HG02938 (cell line): ENCODE data around the gene FAM229B.
A peak's percentile ranks its signal among the peaks of the same experiment; 100 is the strongest.
"Not testable (repeated sequence)": the region's sequence is repeated elsewhere in the genome, so short reads cannot be mapped to it uniquely, and the experiment has no call there.

ENCODE experiments used
- ATAC-seq: cut with Tn5 transposase; IDR thresholded peaks from one replicate; pipeline ENCODE4 v1.9.1; 2021; ENCODE audit warnings: mild to moderate bottlenecking, moderate library complexity; ENCODE audit not compliant: unreplicated experiment

The FAM229B gene

DNA sequence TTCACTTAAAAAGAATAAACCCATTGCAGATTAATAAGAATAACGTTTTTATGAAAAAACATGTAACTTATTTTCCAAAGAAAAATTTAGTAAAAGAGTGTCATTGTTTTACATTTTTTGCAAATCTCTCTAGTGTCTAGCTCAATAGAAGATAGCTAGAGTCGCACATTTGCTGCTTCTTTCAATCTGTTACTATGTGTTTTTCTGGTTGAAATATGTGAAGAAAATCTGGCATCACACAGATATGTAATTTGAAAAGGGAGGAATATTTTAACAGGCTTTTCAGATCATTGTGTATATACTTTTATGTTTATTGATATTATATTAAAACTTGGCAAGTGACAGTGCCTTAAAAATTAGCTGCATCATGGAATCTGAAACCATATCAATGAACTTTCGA, 24.4 kb upstream of the FAM229B start:
- ATAC-seq = no peak

GRCh38 chr6:112065426-112065986, 21.9 kb upstream of the FAM229B start:
- no peak for ATAC-seq

- no peak for ATAC-seq
Observed at GRCh38 chr6:112066606-112067005, 20.8 kb upstream of the FAM229B start.

GRCh38 chr6:112081569-112081968, 5.8 kb upstream of the FAM229B start:
- no peak for ATAC-seq

DNA sequence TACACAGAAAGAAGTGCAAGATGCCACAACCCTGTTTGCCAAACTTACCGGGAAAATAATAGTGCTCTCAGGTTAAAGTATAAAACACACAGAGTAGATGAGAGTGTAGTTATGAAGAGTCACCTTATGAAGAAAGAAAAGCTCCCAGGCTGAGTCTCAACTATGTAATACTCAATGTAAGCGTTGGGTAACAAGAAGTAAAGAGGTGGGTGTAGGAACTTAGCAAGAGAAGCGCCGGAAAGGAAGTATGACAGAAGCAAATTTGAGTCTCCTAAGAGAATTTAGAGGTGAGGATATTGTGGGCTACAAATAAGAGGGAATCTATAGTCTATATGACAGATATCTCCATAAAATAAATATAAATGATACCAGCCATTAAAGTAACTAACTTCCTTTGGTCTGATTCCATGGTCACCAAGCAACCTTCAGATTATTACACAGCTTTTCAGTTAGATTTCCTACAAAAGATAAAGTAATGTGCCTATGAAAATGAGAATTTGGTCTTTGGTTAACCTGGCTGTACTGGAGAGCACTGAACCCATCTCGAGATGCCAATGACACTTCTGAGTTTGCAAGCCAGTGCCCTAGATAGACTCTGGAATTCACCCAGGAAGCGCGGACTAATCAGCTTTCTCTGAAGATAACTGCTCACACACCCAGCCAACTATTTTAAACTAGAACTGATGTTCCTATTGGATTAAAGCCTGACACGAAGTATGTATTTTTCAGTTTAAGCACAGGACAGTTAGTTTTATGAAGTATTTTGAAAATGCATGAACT, 1.9 kb upstream of the FAM229B start:
- ATAC-seq = no peak

- ATAC-seq = peak; percentile 20
Observed at GRCh38 chr6:112086744-112087135, 651 bp upstream of the FAM229B start.

DNA sequence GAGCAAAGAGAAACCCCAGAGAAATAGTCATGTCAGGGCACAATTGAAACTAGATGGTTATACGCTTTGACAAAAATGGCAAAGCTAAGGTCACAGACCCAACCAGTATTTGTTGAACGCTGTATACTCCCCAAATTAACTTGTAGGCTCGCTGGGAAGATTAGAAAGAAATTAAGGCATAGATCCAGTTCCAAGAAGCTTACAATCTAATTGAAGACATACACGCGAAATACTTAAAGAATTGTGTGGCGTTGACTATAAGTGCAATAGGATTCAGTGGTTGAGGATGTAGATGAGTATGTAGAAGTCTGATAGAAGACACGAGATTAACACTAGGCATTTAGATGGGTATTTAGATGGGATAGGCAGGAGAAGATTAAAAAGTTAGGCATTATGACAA, 525 bp downstream of the FAM229B start:
- no peak for ATAC-seq

DNA sequence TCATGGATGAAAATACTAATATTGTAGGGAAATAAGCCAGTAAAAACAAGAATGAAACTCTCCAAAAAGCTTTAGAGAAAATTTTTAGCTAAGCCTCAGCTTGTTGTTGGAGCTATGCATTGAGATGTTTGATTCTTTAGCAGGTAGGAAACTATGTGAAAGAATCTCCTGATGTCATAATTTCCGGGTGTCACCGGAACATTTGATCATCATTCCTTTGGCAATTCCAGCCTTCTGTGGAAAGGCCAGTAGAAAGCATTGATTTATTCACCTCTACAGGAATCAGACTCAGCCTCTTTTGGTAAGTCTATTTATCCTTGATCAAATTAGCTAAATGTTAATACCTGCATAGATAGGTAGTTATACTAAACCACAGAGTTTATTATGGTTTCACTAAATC, 9.5 kb downstream of the FAM229B start:
- no peak for ATAC-seq

GRCh38 chr6:112100561-112100960, 13.2 kb downstream of the FAM229B start:
- no peak for ATAC-seq

GRCh38 chr6:112106026-112106425, 18.6 kb downstream of the FAM229B start:
- ATAC-seq = not testable (repeated sequence)

- no peak for ATAC-seq
Observed at GRCh38 chr6:112106562-112106961, 19.2 kb downstream of the FAM229B start.

DNA sequence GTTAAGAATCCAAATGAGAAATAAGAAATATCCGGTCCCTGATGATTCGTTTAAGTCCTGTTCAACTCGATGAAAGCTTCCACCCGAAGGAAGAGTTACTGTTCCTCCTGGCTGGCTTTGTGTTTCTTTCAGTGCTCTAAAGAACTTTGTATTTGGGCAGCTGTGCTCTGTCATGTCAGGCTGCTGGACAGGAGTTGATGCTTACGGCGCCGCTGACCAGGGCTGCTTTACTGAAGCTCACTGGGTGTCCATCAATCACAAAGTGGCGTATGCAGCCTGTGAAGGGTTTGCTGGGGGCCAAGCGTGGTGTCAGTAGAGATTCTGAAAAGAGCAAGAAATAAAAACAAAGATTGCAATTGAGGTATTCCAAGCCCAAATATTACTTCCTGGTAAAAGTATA, 21.9 kb downstream of the FAM229B start:
- no peak for ATAC-seq

DNA sequence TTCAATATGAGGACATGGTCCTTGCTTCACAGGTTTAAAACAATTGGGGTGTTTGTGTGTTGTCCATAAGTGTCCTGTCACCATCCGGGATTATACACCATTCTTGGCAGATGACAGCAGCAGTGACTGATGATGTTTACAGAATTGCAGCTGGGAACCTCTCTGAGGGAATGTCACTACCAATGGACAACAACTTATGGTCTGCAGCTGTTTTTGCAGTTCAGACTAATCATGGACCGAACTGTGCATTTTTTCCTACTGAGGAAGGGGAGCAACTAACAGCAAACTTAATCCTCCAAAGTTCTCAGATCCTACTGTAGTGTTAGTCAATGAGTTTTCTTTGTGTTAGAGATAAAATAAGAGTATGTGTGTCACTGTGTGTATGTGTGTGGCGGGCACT, 26.0 kb downstream of the FAM229B start:
- no peak for ATAC-seq

DNA sequence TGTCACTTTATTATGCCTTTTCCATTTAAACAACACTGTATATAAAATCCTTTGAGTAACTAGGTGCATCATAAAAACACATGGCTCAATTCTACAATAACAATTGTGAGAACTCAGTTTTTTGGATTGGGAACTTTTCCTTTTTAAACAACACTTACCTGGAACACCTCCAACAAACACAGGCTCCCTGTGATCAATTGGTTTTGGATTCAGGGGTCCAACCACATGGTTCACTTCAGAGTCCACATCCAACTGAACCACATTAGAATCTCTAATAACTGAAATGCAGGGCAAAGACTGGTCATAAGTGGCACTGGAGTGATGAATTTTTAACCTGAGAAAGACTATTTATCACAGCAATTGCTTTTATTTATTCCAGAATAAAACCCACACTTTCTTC, 26.5 kb downstream of the FAM229B start:
- no peak for ATAC-seq

- no peak for ATAC-seq
Observed at GRCh38 chr6:112114577-112115223, 27.3 kb downstream of the FAM229B start.

- no peak for ATAC-seq
Observed at GRCh38 chr6:112116221-112116620, 28.8 kb downstream of the FAM229B start.

- no peak for ATAC-seq
Observed at GRCh38 chr6:112117554-112117953, 30.2 kb downstream of the FAM229B start.

- no peak for ATAC-seq
Observed at GRCh38 chr6:112118034-112118433, 30.6 kb downstream of the FAM229B start.

DNA sequence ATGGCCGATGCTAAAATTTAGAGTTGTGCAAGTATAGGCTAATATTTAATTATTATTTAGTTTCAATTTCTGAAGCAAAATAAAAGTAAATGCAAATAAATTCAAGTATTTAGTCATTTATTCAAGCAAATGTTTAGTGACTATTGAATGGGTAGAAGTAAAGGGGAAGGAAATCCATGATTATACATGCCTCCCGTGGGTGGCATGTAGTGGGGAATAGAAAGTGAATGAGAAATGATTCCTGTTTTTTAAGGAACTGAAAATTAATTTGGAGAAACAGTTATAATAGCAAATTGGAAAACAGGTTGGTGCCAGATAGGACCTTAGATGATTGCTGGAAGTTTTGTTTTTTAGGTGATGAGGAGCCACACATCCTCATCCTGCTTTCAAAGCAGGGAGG, 35.4 kb downstream of the FAM229B start:
- ATAC-seq = no peak

- no peak for ATAC-seq
Observed at GRCh38 chr6:112123982-112124381, 36.6 kb downstream of the FAM229B start.

DNA sequence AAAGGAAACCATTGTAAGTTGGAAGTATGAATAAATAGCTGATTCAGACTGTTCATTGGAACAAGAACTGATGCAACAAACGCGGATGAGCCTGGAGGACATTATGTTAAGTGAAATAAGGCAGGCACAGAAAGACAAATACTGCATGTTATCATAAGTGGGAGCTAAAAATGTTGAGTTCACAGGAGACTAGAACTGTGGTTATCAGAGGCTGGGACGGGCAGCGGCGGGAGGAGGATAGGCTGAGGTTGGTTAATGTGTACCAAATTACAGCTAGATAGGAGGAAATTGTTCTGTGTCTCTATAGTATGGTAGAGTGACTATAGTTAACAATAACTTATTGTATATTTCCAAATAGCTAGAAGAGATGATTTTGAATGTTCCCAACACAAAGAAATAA, 40.8 kb downstream of the FAM229B start:
- no peak for ATAC-seq

- ATAC-seq = no peak
Observed at GRCh38 chr6:112130878-112131277, 43.5 kb downstream of the FAM229B start.
